ENCODE data around the gene COPE. TPM values are rescaled to one million over a fixed set of nuclear protein-coding genes. Genes with fewer than 3 reads are reported as not detected.
A peak's percentile ranks its signal among the peaks of the same experiment; 100 is the strongest.

The COPE gene
- total and polyA plus RNA-seq, 2 experiments from 2014 or later, result 322 to 347 TPM

- Histone ChIP-seq H3K4me2 (ENCODE audit: unreplicated experiment) (peak overlapping the region; percentile 58), H3K27ac (no peak overlapping the region), H4K20me1 (ENCODE audit: insufficient read depth) (no peaks in the 10 kb centered on the region), H3F3A (ENCODE audit: insufficient read depth) (no peaks in the 10 kb centered on the region), H3K9me2 (ENCODE audit: insufficient read depth) (no peaks in the 10 kb centered on the region), H3K4me3 (peak overlapping the region; percentile 64), H3K79me2 (ENCODE audit: insufficient read depth) (no peaks in the 10 kb centered on the region), H3K9ac (no peak overlapping the region), H3K36me3 (ENCODE audit: low read depth) (no peaks in the 10 kb centered on the region), H2AFZ (no peak overlapping the region), H3K4me1 (ENCODE audit: insufficient read depth) (no peaks in the 10 kb centered on the region), H3K27me3 (replicated peaks; ENCODE audit: insufficient read depth) (no peaks in the 10 kb centered on the region), H3K9me3 (ENCODE audit: low read depth) (no peaks in the 10 kb centered on the region)
- in situ Hi-C loops (cut with MboI), result no loop called here
- TF ChIP-seq EZH2phosphoT487 (IDR thresholded peaks at IDR 0.05; ENCODE audit: insufficient read depth, low read depth) (no peak), EZH2 (IDR thresholded peaks at IDR 0.05; ENCODE audit: insufficient read depth, poor library complexity, severe bottlenecking) (no peak)
- DNase-seq, result peak; percentile 44
- 4% methylated on average over 21 to 27 of the region's 28 CpGs for WGBS, 2 experiments (ENCODE audit: low coverage in 1 of 2, low lambda C conversion rate in 2 of 2, missing lambda C conversion rate in 2 of 2)
Measured at GRCh38 chr19:18894254-18895037, 24.7 kb downstream of the COPE start.

DNA sequence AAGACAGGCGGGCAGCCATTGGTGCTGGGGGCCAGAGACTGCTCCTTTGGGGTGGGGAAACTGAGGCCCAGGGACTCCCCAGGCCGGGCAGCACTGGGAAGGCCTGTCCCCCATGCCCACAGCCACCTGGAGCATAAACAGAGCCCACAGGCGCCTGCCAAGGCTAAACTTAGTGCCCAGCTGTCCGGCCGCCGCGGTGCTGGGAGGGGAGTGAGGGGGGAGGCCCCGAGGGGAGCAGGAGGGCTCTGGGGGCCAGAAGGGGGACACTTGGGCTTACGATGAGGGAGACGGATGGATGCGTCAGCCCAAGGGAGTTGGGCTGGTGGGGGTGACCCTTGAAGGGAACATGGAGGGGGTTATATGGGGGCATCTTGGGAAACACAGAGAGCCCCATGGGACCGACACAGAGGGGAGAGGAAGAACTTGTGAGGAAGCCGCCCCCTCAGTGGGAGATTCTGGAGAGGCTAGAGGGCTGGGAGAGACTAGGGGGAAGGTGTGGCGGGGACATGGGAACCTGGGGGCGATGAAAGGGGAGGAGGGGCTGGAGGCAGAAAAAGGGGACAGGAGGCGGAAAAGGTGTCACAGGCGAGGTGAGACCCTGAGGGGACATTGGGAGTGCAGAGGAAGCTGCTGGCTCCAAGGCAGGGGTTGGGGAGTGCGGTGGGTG lies 25.5 kb downstream of the COPE start:
- Histone ChIP-seq H3K4me3 (no peak overlapping the region), H3K4me2 (ENCODE audit: unreplicated experiment) (no peak overlapping the region), H3K36me3 (ENCODE audit: low read depth) (no peaks in the 10 kb centered on the region), H3F3A (ENCODE audit: insufficient read depth) (no peaks in the 10 kb centered on the region), H3K4me1 (ENCODE audit: insufficient read depth) (no peaks in the 10 kb centered on the region), H3K9ac (no peak overlapping the region), H4K20me1 (ENCODE audit: insufficient read depth) (no peaks in the 10 kb centered on the region), H3K9me3 (ENCODE audit: low read depth) (no peaks in the 10 kb centered on the region), H3K9me2 (ENCODE audit: insufficient read depth) (no peaks in the 10 kb centered on the region), H3K27ac (no peak overlapping the region), H2AFZ (no peak overlapping the region), H3K27me3 (replicated peaks; ENCODE audit: insufficient read depth) (no peaks in the 10 kb centered on the region), H3K79me2 (ENCODE audit: insufficient read depth) (no peaks in the 10 kb centered on the region)
- 70 to 75% methylated on average over 6 to 18 of the region's 18 CpGs for WGBS, 2 experiments (ENCODE audit: low coverage in 1 of 2, low lambda C conversion rate in 2 of 2, missing lambda C conversion rate in 2 of 2)
- no peak for DNase-seq
- TF ChIP-seq EZH2 (IDR thresholded peaks at IDR 0.05; ENCODE audit: insufficient read depth, poor library complexity, severe bottlenecking) (no peak), EZH2phosphoT487 (IDR thresholded peaks at IDR 0.05; ENCODE audit: insufficient read depth, low read depth) (no peak)
- in situ Hi-C loops (cut with MboI), result no loop called here

- H3K27me3 ChIP-seq (replicated peaks; ENCODE audit: insufficient read depth), result no peaks in the 10 kb centered on the region
- TF ChIP-seq EZH2 (IDR thresholded peaks at IDR 0.05; ENCODE audit: insufficient read depth, poor library complexity, severe bottlenecking) (no peak), EZH2phosphoT487 (IDR thresholded peaks at IDR 0.05; ENCODE audit: insufficient read depth, low read depth) (no peak)
- no peaks in the 10 kb centered on the region for H3K9me3 ChIP-seq (ENCODE audit: low read depth)
- no peak overlapping the region for H3K4me2 ChIP-seq (ENCODE audit: unreplicated experiment)
- H3K4me3 ChIP-seq, result no peak overlapping the region
- no peak for DNase-seq
- H3K9ac ChIP-seq, result no peak overlapping the region
- H3F3A ChIP-seq (ENCODE audit: insufficient read depth), result no peaks in the 10 kb centered on the region
- H4K20me1 ChIP-seq (ENCODE audit: insufficient read depth), result no peaks in the 10 kb centered on the region
- H2AFZ ChIP-seq, result no peak overlapping the region
- no peak overlapping the region for H3K27ac ChIP-seq
- no peaks in the 10 kb centered on the region for H3K36me3 ChIP-seq (ENCODE audit: low read depth)
- H3K79me2 ChIP-seq (ENCODE audit: insufficient read depth), result no peaks in the 10 kb centered on the region
- no peaks in the 10 kb centered on the region for H3K4me1 ChIP-seq (ENCODE audit: insufficient read depth)
- 55% methylated on average over 10 of the region's 10 CpGs for WGBS, 2 experiments (ENCODE audit: low coverage in 1 of 2, low lambda C conversion rate in 2 of 2, missing lambda C conversion rate in 2 of 2)
- no peaks in the 10 kb centered on the region for H3K9me2 ChIP-seq (ENCODE audit: insufficient read depth)
- in situ Hi-C loops (cut with MboI), result no loop called here
Measured at GRCh38 chr19:18889949-18890745, 29.0 kb downstream of the COPE start.

GRCh38 chr19:18886972-18887371 lies 32.2 kb downstream of the COPE start:
- H3K4me3 ChIP-seq, result no peak overlapping the region
- WGBS, 2 experiments (ENCODE audit: low coverage in 1 of 2, low lambda C conversion rate in 2 of 2, missing lambda C conversion rate in 2 of 2), result 54 to 55% methylated on average over 4 of the region's 4 CpGs
- no peaks in the 10 kb centered on the region for H3K27me3 ChIP-seq (replicated peaks; ENCODE audit: insufficient read depth)
- no peak overlapping the region for H3K4me2 ChIP-seq (ENCODE audit: unreplicated experiment)
- no peak overlapping the region for H3K9ac ChIP-seq
- no peaks in the 10 kb centered on the region for H4K20me1 ChIP-seq (ENCODE audit: insufficient read depth)
- H3K79me2 ChIP-seq (ENCODE audit: insufficient read depth), result no peaks in the 10 kb centered on the region
- H3K9me3 ChIP-seq (ENCODE audit: low read depth), result no peaks in the 10 kb centered on the region
- no peaks in the 10 kb centered on the region for H3K9me2 ChIP-seq (ENCODE audit: insufficient read depth)
- TF ChIP-seq EZH2 (IDR thresholded peaks at IDR 0.05; ENCODE audit: insufficient read depth, poor library complexity, severe bottlenecking) (no peak), EZH2phosphoT487 (IDR thresholded peaks at IDR 0.05; ENCODE audit: insufficient read depth, low read depth) (no peak)
- H3F3A ChIP-seq (ENCODE audit: insufficient read depth), result no peaks in the 10 kb centered on the region
- H2AFZ ChIP-seq, result no peak overlapping the region
- DNase-seq, result no peak
- in situ Hi-C loops (cut with MboI), result no loop called here
- no peak overlapping the region for H3K27ac ChIP-seq
- H3K4me1 ChIP-seq (ENCODE audit: insufficient read depth), result no peaks in the 10 kb centered on the region
- H3K36me3 ChIP-seq (ENCODE audit: low read depth), result no peaks in the 10 kb centered on the region

Measured in GM23248 (cell line).